T-helper 1 cell treated with Interleukin-12 subunit alpha and Interleukin-12 subunit beta and Interleukin-4 antibody, amounts not matched to agents 30 μg/mL and 1 μg/mL, for 36 hours (primary cell): ENCODE measurements around the gene FBN1.

Source experiments
- H3K27ac Mint-ChIP-seq: one replicate; pipeline ENCODE4 v1.8.0; 2021; ENCODE audit warnings: mild to moderate bottlenecking, mixed read lengths
- H3K27me3 Mint-ChIP-seq: one replicate; pipeline ENCODE4 v1.8.0; 2021; ENCODE audit warnings: low read depth, mixed read lengths
- H3K36me3 Mint-ChIP-seq: one replicate; pipeline ENCODE4 v1.8.0; 2021; ENCODE audit warnings: low read depth, mixed read lengths
- H3K4me1 Mint-ChIP-seq: one replicate; pipeline ENCODE4 v1.8.0; 2021; ENCODE audit warnings: low read depth, mixed read lengths
- H3K4me3 Mint-ChIP-seq: one replicate; pipeline ENCODE4 v1.8.0; 2021; ENCODE audit warnings: mild to moderate bottlenecking, moderate library complexity, mixed read lengths
- H3K9me3 Mint-ChIP-seq: one replicate; pipeline ENCODE4 v1.8.0; 2021; ENCODE audit warnings: mixed read lengths

Gene FBN1

DNA sequence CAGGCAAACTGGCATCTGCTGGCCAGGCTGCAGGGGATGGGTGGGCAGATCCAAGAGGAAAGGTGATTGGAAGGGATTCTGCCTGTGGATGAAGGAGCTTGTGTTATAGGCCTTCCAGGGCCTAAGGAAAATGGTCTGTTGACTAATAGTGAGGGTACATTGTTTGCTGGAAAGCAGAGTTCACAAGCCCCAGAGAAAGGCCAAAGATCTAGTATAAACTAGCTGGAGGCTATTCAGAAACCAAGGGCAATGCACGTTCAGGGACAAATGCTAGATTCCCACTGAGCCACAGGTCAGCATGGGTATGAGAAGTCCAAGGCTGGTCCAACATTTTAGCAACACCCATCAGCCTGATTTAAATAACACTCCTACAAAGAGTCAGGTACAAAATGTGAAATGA is 74.7 kb downstream of the FBN1 start:
- H3K27ac Mint-ChIP-seq: no peak overlapping the region
- H3K4me1 Mint-ChIP-seq: no peaks in the 10 kb centered on the region
- H3K9me3 Mint-ChIP-seq: no peaks in the 10 kb centered on the region
- no peak overlapping the region for H3K4me3 Mint-ChIP-seq
- peaks cover 7% of the 10 kb centered on the region for H3K27me3 Mint-ChIP-seq
- H3K36me3 Mint-ChIP-seq: no peaks in the 10 kb centered on the region

DNA sequence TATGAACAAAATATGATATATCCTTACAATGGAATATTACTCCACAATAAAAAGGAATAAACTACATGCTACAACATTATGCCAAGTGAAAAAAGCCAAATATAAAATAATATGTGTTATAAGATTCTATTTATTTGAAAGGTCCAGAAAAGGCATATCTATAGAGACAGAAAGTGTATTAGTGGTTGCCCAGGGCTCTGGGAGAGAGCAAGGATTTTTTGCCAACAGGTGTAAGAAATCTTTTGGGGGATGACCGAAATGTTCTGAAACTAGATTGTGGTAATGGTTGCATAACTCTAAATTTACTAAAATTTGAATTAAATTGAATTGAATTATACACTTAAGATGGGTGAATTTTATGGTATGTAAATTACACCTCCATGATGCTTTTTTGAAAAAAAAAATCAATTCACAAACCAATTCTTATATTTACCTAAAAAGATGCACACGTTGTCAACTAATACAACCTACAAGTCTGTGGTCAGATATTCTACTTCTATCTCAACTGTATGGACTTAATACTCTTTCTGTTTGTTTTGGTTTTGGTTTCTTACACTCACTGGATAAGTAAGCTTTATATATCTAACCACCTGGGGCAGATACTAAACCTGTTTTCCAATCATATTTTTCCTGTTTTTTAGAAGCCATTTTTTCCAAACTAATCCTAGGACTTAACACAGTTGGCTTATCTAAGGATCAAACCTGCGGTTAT is 75.8 kb downstream of the FBN1 start:
- no peaks in the 10 kb centered on the region for H3K4me1 Mint-ChIP-seq
- no peak overlapping the region for H3K4me3 Mint-ChIP-seq
- peaks cover 7% of the 10 kb centered on the region for H3K27me3 Mint-ChIP-seq
- H3K27ac Mint-ChIP-seq: no peak overlapping the region
- no peaks in the 10 kb centered on the region for H3K9me3 Mint-ChIP-seq
- no peaks in the 10 kb centered on the region for H3K36me3 Mint-ChIP-seq

DNA sequence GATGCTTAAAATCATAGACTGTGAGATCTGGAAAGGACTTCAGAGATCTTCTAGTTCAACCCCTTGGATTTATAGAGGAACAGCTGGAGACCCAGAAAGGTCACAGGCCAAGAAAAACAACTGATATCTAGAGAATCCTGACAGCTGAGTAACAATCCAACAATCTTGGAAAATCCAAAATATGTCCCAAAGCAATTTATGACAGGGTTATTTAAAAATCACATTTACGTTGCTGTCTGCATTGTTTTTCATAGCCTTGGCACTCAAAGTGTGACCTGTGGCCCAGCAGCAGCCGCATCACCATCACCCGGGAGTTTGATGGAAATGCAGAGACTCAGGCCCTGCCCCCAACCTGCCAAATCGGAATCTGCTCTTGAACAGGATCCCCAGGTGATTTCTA is 78.8 kb downstream of the FBN1 start:
- H3K4me3 Mint-ChIP-seq: no peak overlapping the region
- H3K27ac Mint-ChIP-seq: no peak overlapping the region
- no peaks in the 10 kb centered on the region for H3K9me3 Mint-ChIP-seq
- no peaks in the 10 kb centered on the region for H3K36me3 Mint-ChIP-seq
- no peaks in the 10 kb centered on the region for H3K4me1 Mint-ChIP-seq
- H3K27me3 Mint-ChIP-seq: peaks cover 11% of the 10 kb centered on the region

DNA sequence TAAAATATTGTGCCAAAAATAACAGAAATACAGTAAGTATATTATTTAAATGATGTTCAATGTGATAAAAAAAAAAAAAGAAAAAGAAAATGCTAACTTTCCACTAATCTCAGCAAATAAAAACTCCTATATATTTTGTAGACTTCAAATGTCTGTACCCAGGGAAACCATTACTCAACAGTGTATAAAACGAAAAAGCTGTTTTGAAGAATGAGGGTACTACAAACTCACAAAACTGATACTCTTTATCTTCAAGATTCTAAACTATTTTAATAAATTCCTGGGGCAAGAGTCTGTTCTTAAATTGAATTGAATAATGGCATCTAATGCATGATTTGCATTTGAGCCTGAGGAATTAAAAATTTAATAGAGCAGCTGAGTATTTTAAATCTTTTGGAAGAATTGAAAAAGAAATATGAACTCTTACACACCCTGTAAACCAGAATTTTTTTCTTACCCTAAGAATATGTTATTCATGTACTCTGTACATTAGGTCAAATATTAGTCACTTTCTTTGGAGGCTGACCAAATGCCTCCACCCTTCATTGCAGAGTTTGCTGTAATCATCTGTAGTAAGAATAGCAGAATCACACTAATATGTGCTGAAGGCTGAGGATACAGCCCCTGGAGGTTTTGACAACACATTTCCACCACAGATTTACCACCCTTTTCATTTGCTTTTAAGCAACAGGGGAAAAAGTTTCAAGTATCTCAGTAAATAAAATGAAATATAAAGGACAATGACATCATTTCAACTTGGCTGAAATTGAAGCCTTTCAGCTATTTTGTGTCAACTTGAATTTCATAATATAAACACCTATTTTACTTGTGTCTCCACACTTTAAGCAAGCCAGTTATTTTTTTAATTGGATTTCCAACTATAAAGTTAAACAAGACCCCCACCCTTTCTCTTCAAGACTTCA is 79.7 kb downstream of the FBN1 start:
- Mint-ChIP-seq H3K4me3 (no peak overlapping the region), H3K9me3 (no peaks in the 10 kb centered on the region), H3K27me3 (peaks cover 11% of the 10 kb centered on the region), H3K27ac (no peak overlapping the region), H3K4me1 (no peaks in the 10 kb centered on the region), H3K36me3 (no peaks in the 10 kb centered on the region)

DNA sequence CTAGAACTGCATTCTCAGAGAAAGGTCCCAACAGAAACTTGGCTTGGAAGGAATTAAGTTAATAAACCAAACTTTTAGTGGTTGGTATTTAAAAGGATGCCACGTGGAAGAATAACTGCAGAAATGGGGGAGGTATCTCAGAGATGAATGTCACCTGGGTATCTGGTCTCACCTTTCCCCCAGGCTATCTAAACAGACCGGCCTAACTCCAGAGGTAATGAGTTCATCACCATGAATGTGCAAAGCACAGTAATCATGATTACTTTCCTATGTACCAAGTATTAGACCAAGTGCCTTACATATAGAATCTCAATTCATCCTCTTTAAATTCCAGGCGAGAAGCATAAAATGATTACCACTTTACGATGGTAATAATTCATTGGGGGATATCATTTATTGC is 80.8 kb downstream of the FBN1 start:
- no peaks in the 10 kb centered on the region for H3K4me1 Mint-ChIP-seq
- no peaks in the 10 kb centered on the region for H3K9me3 Mint-ChIP-seq
- H3K27me3 Mint-ChIP-seq: peaks cover 11% of the 10 kb centered on the region

DNA sequence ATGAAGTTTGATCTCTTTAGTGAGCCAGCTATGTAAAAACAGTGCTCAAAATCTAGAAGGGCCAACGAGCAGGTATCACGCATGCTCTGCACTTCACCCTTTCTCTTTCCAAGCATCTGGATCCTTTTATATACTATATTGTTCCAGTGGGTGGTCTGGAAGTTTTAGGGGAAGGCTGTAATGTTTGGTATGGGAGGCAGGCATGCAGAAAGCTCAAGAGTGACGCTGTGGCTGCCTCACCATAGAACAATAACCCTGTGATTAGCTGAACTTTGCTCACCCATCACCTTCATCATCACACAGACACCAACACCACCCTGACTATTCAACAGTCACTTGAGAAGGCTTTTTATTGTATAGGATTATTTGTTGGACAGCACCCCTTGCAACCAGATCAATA is 81.6 kb downstream of the FBN1 start:
- H3K4me3 Mint-ChIP-seq: no peak overlapping the region
- H3K27me3 Mint-ChIP-seq: peaks cover 11% of the 10 kb centered on the region
- no peaks in the 10 kb centered on the region for H3K36me3 Mint-ChIP-seq
- no peaks in the 10 kb centered on the region for H3K4me1 Mint-ChIP-seq
- no peaks in the 10 kb centered on the region for H3K9me3 Mint-ChIP-seq
- H3K27ac Mint-ChIP-seq: no peak overlapping the region

More for the DNA sequence above, 80.8 kb downstream of the FBN1 start:
- Mint-ChIP-seq H3K4me3 (no peak overlapping the region), H3K36me3 (no peaks in the 10 kb centered on the region), H3K27ac (no peak overlapping the region)

DNA sequence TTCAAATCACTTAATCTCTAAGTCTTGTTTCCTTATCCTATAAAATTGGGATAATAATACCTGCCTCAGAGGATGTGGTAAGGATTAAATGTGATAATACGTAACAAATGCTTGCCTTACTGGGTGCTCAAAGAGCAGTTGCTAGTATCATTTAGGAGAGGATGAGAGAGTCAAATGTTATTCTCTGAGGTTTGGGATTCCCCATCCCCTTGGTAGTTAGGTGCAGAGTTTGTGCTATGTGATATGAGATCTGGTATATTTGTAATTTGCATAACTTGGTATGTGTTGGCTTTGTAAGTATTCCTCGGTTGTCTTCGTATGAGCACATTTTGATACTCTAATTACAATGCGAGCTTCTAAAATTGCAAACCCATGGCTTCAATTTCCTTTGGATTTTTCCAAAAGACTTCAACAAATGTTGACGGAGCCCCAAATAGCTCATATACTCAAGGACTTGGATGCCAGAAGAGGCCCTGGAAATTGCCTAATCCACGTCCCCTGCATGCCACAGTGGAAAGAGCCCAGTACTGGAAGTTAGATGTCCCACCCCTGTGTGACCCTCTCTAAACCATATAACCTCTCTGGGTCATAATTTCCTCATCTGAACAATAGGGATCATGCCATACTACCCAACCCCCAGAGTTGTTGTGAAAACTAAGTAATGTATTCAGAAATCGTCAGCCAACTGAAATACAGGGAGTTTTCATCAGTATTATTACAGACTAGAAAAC is 85.0 kb downstream of the FBN1 start:
- H3K9me3 Mint-ChIP-seq: no peaks in the 10 kb centered on the region
- H3K4me3 Mint-ChIP-seq: no peak overlapping the region

DNA sequence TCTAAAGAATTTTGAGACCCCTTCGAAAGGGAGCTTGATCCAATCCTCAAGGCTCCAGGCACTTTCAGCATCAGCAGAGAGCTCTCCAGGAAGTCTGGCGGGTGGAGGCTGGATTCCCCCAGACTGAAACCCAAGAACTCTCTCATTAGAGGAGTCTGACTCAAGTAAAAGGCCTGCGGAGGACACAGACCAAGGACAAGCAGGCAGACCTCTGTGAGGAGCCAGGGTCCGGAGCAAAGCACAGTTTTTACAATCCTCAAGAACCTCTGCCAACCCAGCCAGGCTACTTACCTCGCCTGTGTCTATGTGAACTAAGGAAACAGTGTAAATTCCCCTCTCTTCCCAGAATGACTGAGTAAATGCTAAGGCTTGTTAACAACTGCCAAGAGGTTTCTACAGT is 86.2 kb downstream of the FBN1 start:
- no peak overlapping the region for H3K4me3 Mint-ChIP-seq
- no peaks in the 10 kb centered on the region for H3K4me1 Mint-ChIP-seq
- no peaks in the 10 kb centered on the region for H3K36me3 Mint-ChIP-seq
- no peak overlapping the region for H3K27ac Mint-ChIP-seq
- no peaks in the 10 kb centered on the region for H3K9me3 Mint-ChIP-seq
- peaks cover 4% of the 10 kb centered on the region for H3K27me3 Mint-ChIP-seq

More for the DNA sequence above, 85.0 kb downstream of the FBN1 start:
- Mint-ChIP-seq H3K36me3 (no peaks in the 10 kb centered on the region), H3K27ac (no peak overlapping the region), H3K27me3 (peaks cover 4% of the 10 kb centered on the region), H3K4me1 (no peaks in the 10 kb centered on the region)

DNA sequence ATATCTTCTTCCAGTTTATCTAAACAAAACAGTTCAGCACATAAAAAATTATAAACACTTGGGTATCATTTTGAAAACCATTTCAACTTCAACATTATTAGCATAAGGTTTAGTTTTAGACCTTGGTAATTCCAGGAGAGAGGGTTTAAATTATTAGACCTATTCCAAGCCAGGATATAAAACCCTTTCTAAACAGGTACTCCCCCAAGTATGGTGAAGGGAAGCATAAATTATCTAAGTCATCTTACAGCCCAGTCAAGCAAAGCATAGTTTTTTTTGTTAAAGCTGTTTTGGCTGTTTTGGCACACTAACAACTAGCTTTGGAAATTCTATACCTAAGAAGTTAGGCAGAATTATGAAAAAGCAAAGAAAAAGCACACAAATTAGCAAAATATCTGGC is 87.3 kb downstream of the FBN1 start:
- no peaks in the 10 kb centered on the region for H3K36me3 Mint-ChIP-seq
- no peaks in the 10 kb centered on the region for H3K9me3 Mint-ChIP-seq
- no peak overlapping the region for H3K4me3 Mint-ChIP-seq
- no peak overlapping the region for H3K27ac Mint-ChIP-seq
- peaks cover 4% of the 10 kb centered on the region for H3K27me3 Mint-ChIP-seq
- H3K4me1 Mint-ChIP-seq: no peaks in the 10 kb centered on the region

DNA sequence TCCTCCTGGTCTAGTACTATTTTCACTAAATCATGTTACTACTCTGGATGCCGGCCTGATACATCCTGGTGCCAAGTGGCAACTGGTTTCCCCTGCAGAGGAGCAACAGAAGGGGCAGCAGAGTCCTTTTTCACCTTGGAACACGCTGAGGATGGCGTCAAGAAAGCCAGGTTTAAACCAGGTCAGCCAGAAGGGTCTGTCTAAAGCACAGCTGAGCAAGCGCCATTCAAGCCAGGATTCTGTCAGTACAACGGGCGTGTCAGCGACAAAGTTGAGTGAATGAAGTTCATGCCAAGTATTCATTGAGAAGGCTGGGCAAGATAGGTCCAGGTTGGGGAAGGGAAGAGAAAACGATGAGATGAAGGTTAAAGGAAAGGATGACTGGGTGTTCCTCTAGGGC is 88.2 kb downstream of the FBN1 start:
- Mint-ChIP-seq H3K27me3 (no peaks in the 10 kb centered on the region), H3K27ac (no peak overlapping the region), H3K9me3 (no peaks in the 10 kb centered on the region), H3K36me3 (no peaks in the 10 kb centered on the region), H3K4me1 (no peaks in the 10 kb centered on the region), H3K4me3 (no peak overlapping the region)

DNA sequence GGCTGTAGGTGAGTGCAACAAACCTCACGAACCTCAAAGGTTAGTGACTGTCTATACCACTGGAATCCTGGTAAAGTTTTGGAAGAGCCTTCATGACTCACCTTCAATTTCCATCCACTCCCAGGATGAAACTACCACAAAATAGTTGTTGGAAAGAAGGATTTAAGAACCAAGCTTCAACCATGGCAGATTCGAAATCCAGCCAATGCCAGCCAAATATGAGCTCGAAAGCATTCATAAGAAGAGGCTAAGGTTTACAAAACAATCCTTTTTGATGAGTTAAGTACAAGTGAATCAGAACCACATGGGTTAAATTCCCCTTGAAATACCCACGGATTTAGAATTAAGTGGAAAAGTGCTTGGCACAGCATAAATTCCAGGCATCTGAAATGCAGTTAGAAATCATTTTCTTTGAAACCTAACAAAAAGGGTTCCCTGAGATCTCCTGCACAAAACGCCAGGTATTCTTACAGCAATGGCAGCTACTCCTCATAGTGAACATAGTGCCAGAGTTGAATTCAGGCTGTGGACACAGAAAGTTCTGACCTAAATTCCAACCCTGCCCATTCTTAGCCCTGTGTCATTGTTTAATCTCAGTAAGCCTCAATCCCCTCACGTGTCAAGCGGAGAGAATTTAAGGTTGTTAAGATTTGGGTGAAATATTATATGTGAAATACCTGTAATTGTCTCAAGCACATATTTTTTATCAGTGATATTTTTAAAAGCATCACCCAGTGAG is 89.2 kb downstream of the FBN1 start:
- Mint-ChIP-seq H3K36me3 (no peaks in the 10 kb centered on the region), H3K4me1 (no peaks in the 10 kb centered on the region), H3K27me3 (no peaks in the 10 kb centered on the region)

DNA sequence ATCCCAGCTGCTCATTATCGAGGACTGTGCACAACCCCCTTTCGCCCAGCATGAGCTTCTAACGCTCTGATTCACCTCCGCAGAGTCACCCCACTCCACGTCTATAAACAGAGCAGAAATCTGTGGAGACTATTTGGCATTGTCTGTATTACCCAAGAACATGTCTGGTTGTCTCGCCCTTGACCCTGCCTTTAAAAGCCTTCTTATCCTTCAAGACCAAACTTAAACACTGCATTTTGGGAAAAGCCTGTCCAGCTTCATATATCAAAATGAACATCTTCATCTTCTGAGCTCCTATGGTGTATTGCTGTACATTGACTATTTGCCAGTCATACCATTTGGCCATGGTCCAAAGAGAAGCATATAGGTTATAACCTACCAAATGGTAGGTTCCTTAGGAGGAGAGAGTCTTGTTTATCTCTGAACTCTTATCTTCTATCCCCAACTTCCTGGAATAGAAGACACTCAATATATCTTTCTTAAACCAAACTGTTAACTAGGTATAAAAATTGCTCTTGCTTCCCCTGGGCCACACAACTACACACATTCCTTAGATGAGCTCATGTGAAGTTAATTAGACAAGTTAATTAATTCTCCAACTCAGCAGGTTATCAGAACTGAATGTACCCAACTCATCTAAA is 90.1 kb downstream of the FBN1 start:
- Mint-ChIP-seq H3K27me3 (no peaks in the 10 kb centered on the region), H3K36me3 (no peaks in the 10 kb centered on the region), H3K9me3 (no peaks in the 10 kb centered on the region), H3K4me3 (no peak overlapping the region), H3K27ac (no peak overlapping the region), H3K4me1 (no peaks in the 10 kb centered on the region)

More for the DNA sequence above, 89.2 kb downstream of the FBN1 start:
- Mint-ChIP-seq H3K9me3 (no peaks in the 10 kb centered on the region), H3K4me3 (no peak overlapping the region), H3K27ac (no peak overlapping the region)

DNA sequence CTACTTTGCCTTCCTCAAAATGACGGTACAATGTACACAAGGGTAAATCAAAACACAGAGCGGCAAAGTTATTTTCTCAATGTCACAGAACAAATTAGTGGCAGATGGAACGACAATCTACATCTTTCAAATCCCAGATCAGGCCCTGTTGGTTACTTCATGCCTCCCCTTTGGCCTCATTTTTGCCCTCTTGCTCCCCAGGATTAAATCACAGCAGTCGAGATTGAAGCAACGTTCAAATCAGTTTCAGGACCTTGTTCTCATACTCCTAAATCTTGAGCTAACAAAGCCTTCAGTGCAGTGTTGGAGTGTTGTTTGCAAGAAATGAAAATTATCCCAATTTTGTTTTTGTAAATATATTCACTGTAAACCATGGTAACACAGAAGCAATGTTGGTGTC is 91.4 kb downstream of the FBN1 start:
- H3K4me3 Mint-ChIP-seq: no peak overlapping the region
- no peak overlapping the region for H3K27ac Mint-ChIP-seq
- no peaks in the 10 kb centered on the region for H3K27me3 Mint-ChIP-seq
- no peaks in the 10 kb centered on the region for H3K4me1 Mint-ChIP-seq
- no peaks in the 10 kb centered on the region for H3K36me3 Mint-ChIP-seq
- H3K9me3 Mint-ChIP-seq: no peaks in the 10 kb centered on the region

DNA sequence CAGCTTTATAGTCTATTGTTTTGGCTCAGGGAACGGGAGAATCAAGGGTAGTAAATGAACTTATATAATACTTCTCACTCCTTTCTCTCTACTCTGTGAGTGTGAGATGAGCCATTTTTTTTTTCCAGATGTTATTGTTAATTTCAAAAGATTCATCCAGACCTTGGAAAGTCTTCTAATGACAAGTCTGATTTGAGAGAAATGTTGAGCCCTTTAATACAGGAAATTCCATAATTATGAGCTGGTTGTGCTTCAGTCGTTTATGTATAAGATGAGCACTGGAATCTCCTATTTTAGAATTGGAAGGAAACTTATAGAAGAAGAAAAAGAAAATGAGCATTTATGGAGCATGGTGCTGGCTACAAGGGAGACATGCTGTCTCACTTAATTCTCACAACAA is 92.0 kb downstream of the FBN1 start:
- no peaks in the 10 kb centered on the region for H3K4me1 Mint-ChIP-seq
- H3K27ac Mint-ChIP-seq: no peak overlapping the region
- H3K36me3 Mint-ChIP-seq: no peaks in the 10 kb centered on the region
- H3K27me3 Mint-ChIP-seq: no peaks in the 10 kb centered on the region
- no peak overlapping the region for H3K4me3 Mint-ChIP-seq
- no peaks in the 10 kb centered on the region for H3K9me3 Mint-ChIP-seq
